ENCODE measurements around the gene ANO7. TPM values are rescaled to one million over a fixed set of nuclear protein-coding genes. Genes with fewer than 3 reads are reported as not detected.

The ANO7 gene
- total and polyA plus RNA-seq, 2 experiments from 2014 or later, result 0.22 to 2.6 TPM

- Histone ChIP-seq H3K79me2 (ENCODE audit: insufficient read depth) (peaks cover 10% of the 10 kb centered on the region; the same call in 1 of the 2 replicates), H3K9me3 (ENCODE audit: low read depth) (no peaks in the 10 kb centered on the region), H3K9ac (no peak overlapping the region), H3K36me3 (ENCODE audit: low read depth) (no peaks in the 10 kb centered on the region), H3K27me3 (replicated peaks; ENCODE audit: insufficient read depth) (no peaks in the 10 kb centered on the region), H2AFZ (no peak overlapping the region), H3K27ac (no peak overlapping the region), H4K20me1 (ENCODE audit: insufficient read depth) (no peaks in the 10 kb centered on the region), H3K4me1 (ENCODE audit: insufficient read depth) (peaks cover 35% of the 10 kb centered on the region), H3K9me2 (ENCODE audit: insufficient read depth) (no peaks in the 10 kb centered on the region), H3F3A (ENCODE audit: insufficient read depth) (peaks cover 30% of the 10 kb centered on the region), H3K4me2 (ENCODE audit: unreplicated experiment) (no peak overlapping the region), H3K4me3 (no peak overlapping the region)
- in situ Hi-C loops (cut with MboI), result no loop called here
- no peak for DNase-seq
- TF ChIP-seq EZH2 (IDR thresholded peaks at IDR 0.05; ENCODE audit: insufficient read depth, poor library complexity, severe bottlenecking) (no peak), EZH2phosphoT487 (IDR thresholded peaks at IDR 0.05; ENCODE audit: insufficient read depth, low read depth) (no peak)
- WGBS, 2 experiments (ENCODE audit: low coverage in 1 of 2, low lambda C conversion rate in 2 of 2, missing lambda C conversion rate in 2 of 2), result 94 to 95% methylated on average over 5 of the region's 5 CpGs
Measured at GRCh38 chr2:241156971-241157441, 31.5 kb upstream of the ANO7 start.

GRCh38 chr2:241157841-241158545 lies 30.5 kb upstream of the ANO7 start:
- Histone ChIP-seq H3K27ac (no peak overlapping the region), H3K9me2 (ENCODE audit: insufficient read depth) (no peaks in the 10 kb centered on the region)

DNA sequence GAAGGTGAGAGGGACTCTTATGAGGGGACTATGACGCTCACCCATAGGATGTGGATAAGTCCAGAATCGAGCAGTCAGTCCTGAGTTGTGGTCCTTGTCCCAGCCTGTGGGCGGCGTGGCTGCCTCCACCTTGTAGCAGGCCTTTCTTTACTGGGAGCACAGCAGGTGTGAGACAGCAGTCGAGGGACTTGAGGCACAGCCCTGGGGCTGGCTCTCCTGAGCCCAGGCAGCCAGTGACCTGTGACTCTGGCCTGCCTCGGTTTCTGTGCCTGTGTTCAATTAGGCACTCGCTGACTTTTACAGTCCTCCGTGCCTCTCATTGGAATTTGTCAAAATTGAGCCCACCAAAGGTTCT lies 30.0 kb upstream of the ANO7 start:
- in situ Hi-C loops (cut with MboI), result no loop called here
- DNase-seq, result no peak
- Histone ChIP-seq H2AFZ (no peak overlapping the region), H3K9me3 (ENCODE audit: low read depth) (no peaks in the 10 kb centered on the region), H4K20me1 (ENCODE audit: insufficient read depth) (no peaks in the 10 kb centered on the region), H3K9me2 (ENCODE audit: insufficient read depth) (no peaks in the 10 kb centered on the region), H3K4me2 (ENCODE audit: unreplicated experiment) (no peak overlapping the region), H3K79me2 (ENCODE audit: insufficient read depth) (no peaks in the 10 kb centered on the region), H3K4me1 (ENCODE audit: insufficient read depth) (peaks cover 45% of the 10 kb centered on the region), H3K27ac (no peak overlapping the region), H3K36me3 (ENCODE audit: low read depth) (0 out of 2 replicates have a peak, but pooled peaks cover 1% of the 10 kb centered on the region), H3K27me3 (replicated peaks; ENCODE audit: insufficient read depth) (no peaks in the 10 kb centered on the region), H3K9ac (no peak overlapping the region), H3F3A (ENCODE audit: insufficient read depth) (peaks cover 43% of the 10 kb centered on the region), H3K4me3 (no peak overlapping the region)
- no peak for TF ChIP-seq EZH2phosphoT487 (IDR thresholded peaks at IDR 0.05; ENCODE audit: insufficient read depth, low read depth)
- TF ChIP-seq EZH2 (IDR thresholded peaks at IDR 0.05; ENCODE audit: insufficient read depth, poor library complexity, severe bottlenecking), result no peak
- 80 to 85% methylated on average over 8 of the region's 8 CpGs for WGBS, 2 experiments (ENCODE audit: low coverage in 1 of 2, low lambda C conversion rate in 2 of 2, missing lambda C conversion rate in 2 of 2)

More at GRCh38 chr2:241157841-241158545, 30.5 kb upstream of the ANO7 start:
- Histone ChIP-seq H3K4me1 (ENCODE audit: insufficient read depth) (peaks cover 45% of the 10 kb centered on the region), H3K9ac (no peak overlapping the region), H4K20me1 (ENCODE audit: insufficient read depth) (no peaks in the 10 kb centered on the region), H3K9me3 (ENCODE audit: low read depth) (no peaks in the 10 kb centered on the region), H3K4me3 (no peak overlapping the region), H3K79me2 (ENCODE audit: insufficient read depth) (0 out of 2 replicates have a peak, but pooled peaks cover under 1% of the 10 kb centered on the region), H2AFZ (no peak overlapping the region), H3K36me3 (ENCODE audit: low read depth) (no peaks in the 10 kb centered on the region), H3K27me3 (replicated peaks; ENCODE audit: insufficient read depth) (no peaks in the 10 kb centered on the region), H3F3A (ENCODE audit: insufficient read depth) (peaks cover 40% of the 10 kb centered on the region), H3K4me2 (ENCODE audit: unreplicated experiment) (peak overlapping the region; percentile 15)
- whole genome bisulfite sequencing, 2 experiments (ENCODE audit: low coverage in 1 of 2, low lambda C conversion rate in 2 of 2, missing lambda C conversion rate in 2 of 2), result 52 to 59% methylated on average over 9 of the region's 9 CpGs
- TF ChIP-seq EZH2phosphoT487 (IDR thresholded peaks at IDR 0.05; ENCODE audit: insufficient read depth, low read depth) (0 out of 2 replicates have a peak, but pooled peaks have one; percentile 27), EZH2 (IDR thresholded peaks at IDR 0.05; ENCODE audit: insufficient read depth, poor library complexity, severe bottlenecking) (no peak)
- in situ Hi-C loops (cut with MboI), result no loop called here
- DNase-seq, result peak; percentile 68

DNA sequence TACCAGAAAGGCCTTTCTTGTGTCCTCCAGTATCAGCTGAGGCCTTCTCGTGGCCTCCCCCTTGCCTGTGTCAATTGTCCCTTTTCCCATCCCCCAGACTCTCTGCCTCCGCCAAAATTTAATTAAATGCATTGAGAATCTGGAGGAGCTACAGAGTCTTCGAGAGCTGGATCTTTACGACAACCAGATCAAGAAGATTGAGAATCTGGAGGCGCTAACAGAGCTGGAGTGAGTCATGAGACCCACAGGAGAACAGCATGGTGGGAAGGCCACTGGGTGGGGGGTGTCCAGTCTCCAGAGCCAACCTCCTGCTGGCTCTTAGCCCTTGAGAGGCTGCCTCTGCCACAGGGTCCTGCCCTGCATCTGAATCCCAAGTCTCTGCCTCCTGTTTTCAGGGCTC lies 29.4 kb upstream of the ANO7 start:
- 88 to 90% methylated on average over 5 of the region's 5 CpGs for WGBS, 2 experiments (ENCODE audit: low coverage in 1 of 2, low lambda C conversion rate in 2 of 2, missing lambda C conversion rate in 2 of 2)
- no peak overlapping the region for H3K27ac ChIP-seq
- H3K79me2 ChIP-seq (ENCODE audit: insufficient read depth), result no peaks in the 10 kb centered on the region
- no peaks in the 10 kb centered on the region for H3K27me3 ChIP-seq (replicated peaks; ENCODE audit: insufficient read depth)
- H3K9ac ChIP-seq, result no peak overlapping the region
- H4K20me1 ChIP-seq (ENCODE audit: insufficient read depth), result no peaks in the 10 kb centered on the region
- no peak for DNase-seq
- no peaks in the 10 kb centered on the region for H3K9me2 ChIP-seq (ENCODE audit: insufficient read depth)
- H2AFZ ChIP-seq, result no peak overlapping the region
- no peak overlapping the region for H3K4me3 ChIP-seq
- in situ Hi-C loops (cut with MboI), result no loop called here
- H3K4me2 ChIP-seq (ENCODE audit: unreplicated experiment), result no peak overlapping the region
- peaks cover 45% of the 10 kb centered on the region for H3K4me1 ChIP-seq (ENCODE audit: insufficient read depth)
- no peaks in the 10 kb centered on the region for H3K9me3 ChIP-seq (ENCODE audit: low read depth)
- H3F3A ChIP-seq (ENCODE audit: insufficient read depth), result peaks cover 42% of the 10 kb centered on the region
- no peak for TF ChIP-seq EZH2phosphoT487 (IDR thresholded peaks at IDR 0.05; ENCODE audit: insufficient read depth, low read depth)
- no peak for TF ChIP-seq EZH2 (IDR thresholded peaks at IDR 0.05; ENCODE audit: insufficient read depth, poor library complexity, severe bottlenecking)
- 0 out of 2 replicates have a peak, but pooled peaks cover 3% of the 10 kb centered on the region for H3K36me3 ChIP-seq (ENCODE audit: low read depth)

All from GM23248 (cell line).